HG02798 (cell line): ENCODE measurements around the gene TMEM134.

ENCODE experiments used
- ATAC-seq: cut with Tn5 transposase; IDR thresholded peaks from one replicate; pipeline ENCODE4 v1.9.1; 2021; ENCODE audit warnings: mild to moderate bottlenecking; ENCODE audit not compliant: unreplicated experiment, poor library complexity

The TMEM134 gene

GRCh38 chr11:67440229-67441097, 28.6 kb downstream of the TMEM134 start:
- ATAC-seq, result no peak

- ATAC-seq, result no peak
Measured at GRCh38 chr11:67439321-67440228, 29.5 kb downstream of the TMEM134 start.

GRCh38 chr11:67438158-67438902, 30.7 kb downstream of the TMEM134 start:
- peak; percentile 32 for ATAC-seq

GRCh38 chr11:67437809-67438157, 31.3 kb downstream of the TMEM134 start:
- ATAC-seq, result no peak

- peak; percentile 15 for ATAC-seq
Measured at GRCh38 chr11:67437082-67437808, 31.8 kb downstream of the TMEM134 start, which contains the start of gene PTPRCAP. Gene PTPRCAP (minus strand): TSS chr11:67437682. CDS start chr11:67437619, 63 bp downstream.

- ATAC-seq, result no peak
Measured at GRCh38 chr11:67436459-67437081, 32.5 kb downstream of the TMEM134 start.

GRCh38 chr11:67435727-67436458, 33.2 kb downstream of the TMEM134 start:
- no peak for ATAC-seq

GRCh38 chr11:67435031-67435726, 33.9 kb downstream of the TMEM134 start:
- no peak for ATAC-seq

GRCh38 chr11:67434395-67434881, 34.6 kb downstream of the TMEM134 start:
- ATAC-seq, result no peak

GRCh38 chr11:67433536-67434394, 35.3 kb downstream of the TMEM134 start:
- no peak for ATAC-seq

GRCh38 chr11:67432655-67433349, 36.2 kb downstream of the TMEM134 start:
- no peak for ATAC-seq

- ATAC-seq, result no peak
Measured at GRCh38 chr11:67431346-67432249, 37.5 kb downstream of the TMEM134 start.

GRCh38 chr11:67429722-67430121, 39.3 kb downstream of the TMEM134 start:
- ATAC-seq, result no peak

- ATAC-seq, result no peak
Measured at GRCh38 chr11:67429038-67429668, 39.9 kb downstream of the TMEM134 start.
